GM12875 (cell line): ENCODE results near the gene INTS6.

Experiments
- H3K4me3 ChIP-seq: one replicate; pipeline ENCODE4 v1.5.1; 2011; ENCODE audit warnings: low read depth, low read length, control low read depth
- CTCF ChIP-seq: IDR thresholded peaks from 2 replicates; pipeline ENCODE4 v1.5.1; 2011; ENCODE audit warnings: low read depth, mild to moderate bottlenecking, control low read depth, inconsistent platforms, low read length, moderate library complexity, borderline replicate concordance; ENCODE audit not compliant: insufficient read depth

The INTS6 gene

GRCh38 chr13:51360489-51360888 lies 92.3 kb downstream of the INTS6 start:
- no peak for TF ChIP-seq CTCF
- no peak overlapping the region for H3K4me3 ChIP-seq

DNA sequence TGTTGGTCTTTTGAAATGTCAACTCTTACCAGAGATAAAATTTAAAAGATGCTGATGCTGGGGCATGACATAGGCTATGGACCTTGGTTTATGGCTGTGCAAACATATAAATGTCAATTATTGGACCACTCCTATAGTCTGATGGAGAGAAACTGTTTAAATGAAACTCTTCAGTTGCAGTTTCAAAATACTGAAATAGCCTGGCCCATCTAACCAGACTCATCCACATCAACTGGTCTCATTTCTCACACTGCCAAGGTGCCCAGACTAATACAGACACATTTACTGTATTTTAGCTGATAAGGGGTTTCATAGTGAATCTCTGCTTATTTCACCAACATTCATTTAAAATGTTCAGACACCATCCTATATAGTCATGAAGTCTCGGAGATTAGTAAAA lies 93.5 kb downstream of the INTS6 start:
- H3K4me3 ChIP-seq = no peak overlapping the region
- TF ChIP-seq CTCF = no peak

GRCh38 chr13:51357928-51358595 lies 94.8 kb downstream of the INTS6 start:
- TF ChIP-seq CTCF = no peak
- no peak overlapping the region for H3K4me3 ChIP-seq

DNA sequence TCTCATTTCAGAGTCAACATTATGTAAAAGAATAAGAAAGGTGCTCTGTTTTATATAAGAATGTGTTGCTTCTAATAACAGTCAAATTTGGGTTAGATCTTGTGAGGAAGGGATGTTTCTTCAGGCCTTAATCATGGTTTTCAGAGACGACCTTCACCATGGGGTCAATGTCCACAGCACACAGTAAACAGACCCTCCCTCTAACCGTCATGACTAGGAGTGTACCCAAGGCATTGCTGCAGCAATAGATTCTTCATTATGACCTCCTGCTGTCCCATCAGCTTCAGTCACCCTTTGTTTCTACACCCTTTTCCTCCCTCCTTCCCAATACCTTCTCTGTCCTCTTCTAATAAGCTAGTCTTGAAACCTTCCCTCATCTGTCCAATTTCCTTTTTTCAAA lies 97.6 kb downstream of the INTS6 start:
- no peak overlapping the region for H3K4me3 ChIP-seq
- TF ChIP-seq CTCF = no peak

GRCh38 chr13:51349016-51349415 lies 103.8 kb downstream of the INTS6 start:
- no peak overlapping the region for H3K4me3 ChIP-seq
- TF ChIP-seq CTCF = no peak

DNA sequence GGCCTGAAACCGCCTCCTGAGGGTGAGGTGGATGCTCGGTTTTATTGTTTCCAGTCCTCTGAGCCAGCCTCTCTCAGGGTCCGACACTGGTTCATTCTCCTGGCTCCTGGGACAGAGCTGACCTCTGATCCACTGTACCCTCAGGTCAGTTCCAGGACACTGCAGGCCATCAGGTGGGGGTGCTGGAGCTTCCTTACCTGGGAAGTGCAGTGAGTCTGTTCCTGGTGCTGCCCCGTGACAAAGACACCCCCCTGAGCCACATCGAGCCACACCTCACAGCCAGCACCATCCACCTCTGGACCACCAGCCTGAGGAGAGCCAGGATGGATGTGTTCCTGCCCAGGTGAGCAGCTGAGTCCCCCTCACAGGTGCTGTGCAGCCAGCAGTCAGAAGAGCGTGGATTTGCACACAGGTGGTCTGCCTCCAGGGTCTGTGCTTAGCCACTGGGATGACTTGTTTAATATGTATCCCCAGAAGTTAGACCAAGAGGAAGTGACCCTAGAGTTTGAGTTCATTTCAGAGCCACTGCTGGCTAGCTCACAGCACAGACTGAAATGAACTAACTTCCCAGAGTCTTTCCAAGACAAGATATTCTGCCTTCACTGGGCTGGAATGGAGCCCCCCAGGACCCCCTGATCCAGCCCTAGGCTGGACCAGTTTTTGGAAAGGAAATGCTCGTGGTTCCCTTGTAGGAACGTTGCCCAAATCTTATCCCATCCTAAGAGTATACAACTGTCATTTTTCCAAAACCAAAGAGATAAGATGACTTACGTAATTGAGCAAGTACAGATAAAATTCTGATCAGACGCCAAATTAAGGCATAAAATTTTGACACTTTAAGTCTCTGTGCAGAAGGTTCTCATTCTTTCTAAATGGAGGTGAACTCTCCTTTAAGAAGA lies 104.5 kb downstream of the INTS6 start:
- H3K4me3 ChIP-seq = no peak overlapping the region
- no peak for TF ChIP-seq CTCF

- H3K4me3 ChIP-seq = no peak overlapping the region
- no peak for TF ChIP-seq CTCF
Observed at GRCh38 chr13:51347099-51347498, 105.7 kb downstream of the INTS6 start.
